HG02885 (cell line): ENCODE measurements around the gene KRTAP2-2.
"Not testable (repeated sequence)": the region's sequence is repeated elsewhere in the genome, so short reads cannot be mapped to it uniquely, and the experiment has no call there.

Source experiments
- ATAC-seq: cut with Tn5 transposase; IDR thresholded peaks from one replicate; pipeline ENCODE4 v1.9.1; 2021; ENCODE audit warnings: mild to moderate bottlenecking; ENCODE audit not compliant: unreplicated experiment, poor library complexity

Gene KRTAP2-2

GRCh38 chr17:41055130-41055529 lies at the start of gene KRTAP2-2:
Gene KRTAP2-2 (minus strand): TSS chr17:41055230. CDS start chr17:41055211, 19 bp downstream.
- ATAC-seq: not testable (repeated sequence)

GRCh38 chr17:41104386-41105038 lies 49.5 kb upstream of the KRTAP2-2 start:
- not testable (repeated sequence) for ATAC-seq

GRCh38 chr17:41103896-41104295 lies 48.9 kb upstream of the KRTAP2-2 start:
- no peak for ATAC-seq

GRCh38 chr17:41101586-41102259 lies 46.7 kb upstream of the KRTAP2-2 start, which contains the start of gene KRTAP4-16:
Gene KRTAP4-16 (minus strand): TSS chr17:41102209. CDS start chr17:41102209, 0 bp downstream.
- no peak for ATAC-seq

- not testable (repeated sequence) for ATAC-seq
Measured at GRCh38 chr17:41099682-41100480, 44.9 kb upstream of the KRTAP2-2 start.

- no peak for ATAC-seq
Measured at GRCh38 chr17:41098481-41098880, 43.5 kb upstream of the KRTAP2-2 start.

GRCh38 chr17:41098042-41098441 lies 43.0 kb upstream of the KRTAP2-2 start, which contains the start of gene KRTAP4-8:
Gene KRTAP4-8 (minus strand): TSS chr17:41098142. CDS start chr17:41098084, 58 bp downstream.
- no peak for ATAC-seq

- ATAC-seq: no peak
Measured at GRCh38 chr17:41096055-41096454, 41.0 kb upstream of the KRTAP2-2 start.

- not testable (repeated sequence) for ATAC-seq
Measured at GRCh38 chr17:41088760-41089352, 33.8 kb upstream of the KRTAP2-2 start.

- ATAC-seq: not testable (repeated sequence)
Measured at GRCh38 chr17:41084100-41084856, 29.2 kb upstream of the KRTAP2-2 start, which contains the start of gene KRTAP4-7. Gene KRTAP4-7 (plus strand): TSS chr17:41084150. CDS start chr17:41084207, 57 bp downstream.

GRCh38 chr17:41083427-41083826 lies 28.4 kb upstream of the KRTAP2-2 start:
- ATAC-seq: not testable (repeated sequence)

- no peak for ATAC-seq
Measured at GRCh38 chr17:41082626-41083025, 27.6 kb upstream of the KRTAP2-2 start.

GRCh38 chr17:41076788-41077187 lies 21.8 kb upstream of the KRTAP2-2 start:
- ATAC-seq: no peak

GRCh38 chr17:41073676-41074075 lies 18.6 kb upstream of the KRTAP2-2 start:
- ATAC-seq: no peak

GRCh38 chr17:41071606-41072360 lies 16.8 kb upstream of the KRTAP2-2 start:
- no peak for ATAC-seq

- no peak for ATAC-seq
Measured at GRCh38 chr17:41069031-41069430, 14.0 kb upstream of the KRTAP2-2 start.

- ATAC-seq: no peak
Measured at GRCh38 chr17:41067281-41067680, 12.3 kb upstream of the KRTAP2-2 start.

- ATAC-seq: no peak
Measured at GRCh38 chr17:41065829-41066624, 11.0 kb upstream of the KRTAP2-2 start, which contains the start of gene KRTAP2-4. Gene KRTAP2-4 (minus strand): TSS chr17:41065879. CDS start chr17:41065845, 34 bp downstream.
